Germinal center (tissue), 1 donor: ENCODE results near the gene PUS1.

ENCODE experiments used
- DNase-seq: peaks from one replicate; pipeline ENCODE4 v3.0.0; 2012; ENCODE audit warnings: mixed read lengths, low spot score

PUS1 gene

GRCh38 chr12:131916306-131917138 lies 12.6 kb upstream of the PUS1 start:
- DNase-seq: no peak

GRCh38 chr12:131917139-131917710 lies 11.9 kb upstream of the PUS1 start:
- DNase-seq: no peak

DNA sequence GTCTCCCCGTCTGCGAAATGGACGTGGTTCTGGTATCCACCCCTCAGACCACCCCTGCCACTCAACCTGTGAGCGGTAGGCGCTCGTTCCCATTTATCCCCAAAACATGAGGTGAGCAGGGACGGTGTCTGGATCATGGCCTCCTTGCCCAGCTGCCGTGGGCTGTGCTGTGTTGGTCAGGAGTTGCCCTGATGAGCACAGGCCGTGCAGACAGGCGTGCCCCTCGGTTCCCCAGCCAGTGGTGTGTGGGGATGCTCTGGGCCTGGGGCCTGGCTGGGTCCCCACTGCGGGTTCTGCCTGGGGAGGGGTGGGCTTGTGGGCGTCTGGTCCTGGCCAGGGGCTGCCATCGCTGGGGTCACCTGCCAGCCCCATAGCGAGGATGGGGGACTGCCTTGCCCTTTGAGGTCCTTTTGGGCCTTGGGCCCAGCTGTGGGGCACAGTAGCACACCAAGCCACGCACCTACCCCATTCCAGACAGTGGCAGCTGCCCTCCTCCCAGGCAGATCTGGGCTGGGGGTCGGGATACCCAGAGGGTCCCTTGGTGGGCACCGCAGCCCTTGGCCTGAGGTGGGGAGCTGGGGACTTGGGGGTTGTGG lies 11.3 kb upstream of the PUS1 start:
- no peak for DNase-seq

DNA sequence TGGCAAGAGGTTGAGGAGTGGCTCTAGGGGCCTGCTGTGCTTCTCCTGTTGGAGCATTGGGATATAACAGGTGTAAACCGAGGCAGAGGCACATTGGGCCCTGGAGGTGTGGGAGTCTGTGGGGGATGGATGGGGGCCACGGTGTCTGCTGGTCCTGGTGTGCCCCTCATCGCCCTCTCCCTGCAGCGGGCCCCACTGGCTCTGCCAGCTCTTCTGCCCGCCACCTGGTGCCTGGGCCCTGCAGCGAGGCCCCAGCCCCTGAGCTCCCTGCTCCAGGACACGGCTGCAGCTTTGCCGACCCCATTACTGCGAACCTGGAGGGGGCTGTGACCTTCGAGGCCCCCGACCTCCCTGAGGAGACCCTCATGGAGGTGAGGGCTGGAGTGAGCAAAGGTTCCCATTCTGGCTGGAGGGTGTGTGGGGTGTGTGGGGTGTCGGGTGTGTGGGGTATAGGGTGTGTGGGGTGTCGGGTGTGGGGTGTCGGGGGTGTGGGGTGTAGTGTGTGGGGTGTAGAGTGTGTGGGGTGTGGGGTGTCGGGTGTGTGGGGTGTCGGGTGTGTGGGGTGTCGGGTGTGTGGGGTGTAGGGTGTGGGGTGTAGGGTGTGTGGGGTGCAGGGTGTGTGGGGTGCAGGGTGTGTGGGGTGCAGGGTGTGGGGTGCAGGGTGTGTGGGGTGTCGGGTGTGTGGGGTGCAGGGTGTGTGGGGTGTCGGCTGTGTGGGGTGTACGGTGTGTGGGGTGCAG lies 10.6 kb upstream of the PUS1 start:
- no peak for DNase-seq

- no peak for DNase-seq
Observed at GRCh38 chr12:131919051-131919347, 10.1 kb upstream of the PUS1 start.

- no peak for DNase-seq
Observed at GRCh38 chr12:131919366-131920156, 9.5 kb upstream of the PUS1 start.

DNA sequence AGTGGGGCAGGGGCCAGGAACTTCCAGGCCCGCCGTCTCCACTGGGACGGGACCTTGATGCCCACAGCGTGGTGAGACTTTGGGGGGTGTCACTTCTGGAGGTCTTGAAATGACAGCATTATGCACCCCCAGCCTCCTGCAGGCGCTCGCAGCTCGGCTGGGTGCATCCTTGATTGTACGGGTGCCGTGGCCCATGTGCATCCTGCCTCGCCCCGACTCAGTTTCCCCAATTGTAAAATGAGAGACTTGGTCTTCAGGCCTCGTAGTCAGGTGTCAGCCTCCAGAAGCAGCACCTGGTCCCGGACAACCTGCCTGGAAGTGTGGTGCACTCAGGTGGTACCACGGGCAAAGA lies 8.9 kb upstream of the PUS1 start:
- DNase-seq: no peak

DNA sequence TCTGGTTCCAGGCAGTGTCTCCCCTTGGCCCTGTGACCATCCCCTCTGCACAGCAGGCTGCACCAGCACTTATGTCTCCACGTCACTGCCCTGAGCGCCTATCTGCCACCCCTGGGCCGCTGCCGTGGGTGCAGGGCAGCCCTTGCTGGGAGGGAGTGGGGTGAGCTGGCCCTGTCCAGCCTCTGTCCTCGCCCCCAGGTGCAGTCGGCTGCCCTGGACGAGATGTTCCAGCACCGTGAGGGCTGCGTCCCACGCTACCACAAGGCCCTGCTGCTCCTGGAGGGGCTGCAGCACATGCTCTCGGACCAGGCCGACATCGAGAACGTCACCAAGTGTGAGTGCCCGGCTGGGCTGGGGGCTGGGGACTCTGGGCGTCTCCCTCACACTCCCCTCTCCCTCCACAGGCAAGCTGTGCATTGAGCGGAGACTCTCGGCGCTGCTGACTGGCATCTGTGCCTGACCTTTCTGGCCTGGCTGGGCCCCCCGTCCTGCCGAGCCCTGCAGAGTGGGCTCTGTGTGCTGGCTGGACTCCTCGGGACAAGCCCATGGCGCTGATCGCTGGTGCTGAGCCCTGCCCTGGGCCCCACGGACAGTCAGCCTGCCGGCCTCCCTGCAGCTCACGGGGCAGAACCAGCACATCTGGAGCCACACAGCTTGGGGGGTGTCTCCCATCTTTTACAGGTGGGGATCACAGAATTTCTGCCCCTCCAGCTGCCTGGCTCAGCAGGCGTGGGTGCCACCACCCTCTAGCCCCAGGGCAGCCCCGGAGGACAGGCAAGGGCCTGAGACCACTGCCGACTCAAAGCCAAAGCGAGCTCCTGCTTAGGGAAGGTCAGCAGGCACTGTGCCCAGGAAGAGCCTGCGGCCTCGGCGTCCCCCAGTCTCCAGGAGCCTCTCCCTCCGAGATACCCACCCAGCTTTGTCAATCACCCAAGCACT lies 7.9 kb upstream of the PUS1 start:
- no peak for DNase-seq

GRCh38 chr12:131921866-131922769 lies 7.0 kb upstream of the PUS1 start:
- no peak for DNase-seq

DNA sequence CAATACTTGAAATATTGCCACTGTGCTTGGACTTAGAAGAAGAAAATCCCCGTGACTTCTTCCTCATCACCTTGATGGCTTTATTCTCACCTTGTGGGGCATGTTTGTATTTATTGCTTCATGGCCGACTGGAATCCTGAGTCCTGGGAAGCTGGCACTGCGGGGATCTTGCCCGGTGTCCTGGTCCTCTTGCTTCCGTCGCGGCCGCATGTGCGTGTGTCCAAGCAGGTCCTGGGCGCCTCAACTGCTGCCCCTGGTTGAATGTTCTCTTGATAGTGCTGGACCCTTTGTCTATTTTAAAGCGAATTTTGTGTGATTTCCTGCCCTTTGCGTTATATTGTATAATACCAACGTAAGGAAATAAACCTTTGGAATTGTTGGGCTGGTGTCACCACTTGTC lies 6.3 kb upstream of the PUS1 start:
- no peak for DNase-seq

- DNase-seq: peak; percentile 75
Observed at GRCh38 chr12:131923260-131923659, 5.8 kb upstream of the PUS1 start.

DNA sequence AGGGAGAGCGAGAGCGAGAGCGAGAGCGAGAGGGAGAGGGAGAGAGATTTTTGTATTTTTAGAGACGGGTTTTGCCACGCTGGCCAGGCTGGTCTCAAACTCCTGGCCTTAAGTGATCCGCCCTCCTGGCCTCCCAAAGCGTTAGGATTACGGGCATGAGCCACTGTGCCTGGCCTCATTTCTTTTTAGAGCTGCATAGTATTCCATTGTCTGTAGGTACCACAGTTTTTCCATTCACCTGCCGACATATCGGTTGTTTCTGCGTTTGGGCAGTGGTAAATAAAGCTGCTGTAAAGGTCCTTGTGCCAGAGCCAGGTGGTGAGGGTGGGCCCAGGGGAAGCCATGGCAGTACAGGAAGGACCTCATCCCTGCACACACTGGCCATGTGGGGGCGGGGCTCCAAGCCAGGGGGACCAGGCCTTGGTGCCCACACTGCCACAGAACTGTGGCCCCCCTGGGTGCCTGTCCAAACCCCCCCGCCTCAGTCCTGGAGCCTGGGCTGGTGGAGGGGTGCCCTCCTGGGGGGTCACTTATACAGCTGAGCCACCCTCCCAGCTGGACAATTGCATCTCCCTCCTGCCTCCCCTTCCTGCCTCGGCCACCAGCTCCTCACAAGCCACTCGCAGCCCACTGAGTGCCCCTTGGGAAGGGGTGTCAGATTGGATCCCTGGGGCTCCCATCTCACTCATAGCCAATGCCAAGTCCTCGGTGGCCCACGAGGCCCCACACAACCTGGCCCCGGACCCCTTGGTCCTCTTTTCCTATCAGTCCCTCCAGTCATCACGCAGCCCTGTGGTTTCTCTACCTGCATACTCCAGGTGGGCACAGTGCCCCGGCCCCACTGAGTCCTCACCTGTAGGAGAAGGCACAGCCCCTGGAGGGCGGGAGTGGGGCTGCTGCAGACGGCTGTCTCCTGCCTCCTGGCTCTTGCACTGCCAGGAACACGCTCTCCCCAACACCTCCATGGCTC lies 1.7 kb upstream of the PUS1 start:
- no peak for DNase-seq

GRCh38 chr12:131928080-131928710 lies 881 bp upstream of the PUS1 start:
- no peak for DNase-seq

- DNase-seq: peak; percentile 66
Observed at GRCh38 chr12:131929581-131930456, 743 bp downstream of the PUS1 start.

- no peak for DNase-seq
Observed at GRCh38 chr12:131930510-131930909, 1.4 kb downstream of the PUS1 start.

- DNase-seq: no peak
Observed at GRCh38 chr12:131933387-131933786, 4.3 kb downstream of the PUS1 start.

- no peak for DNase-seq
Observed at GRCh38 chr12:131934535-131934934, 5.5 kb downstream of the PUS1 start.
